GM12878 (cell line): ENCODE results near the gene CTNNA1.

ENCODE experiments used
- ELK1 ChIP-seq: IDR thresholded peaks from 2 replicates; pipeline ENCODE4 v1.6.1; 2012; ENCODE audit warnings: low read depth, low read length, improper control_type of control experiment
- ESRRA ChIP-seq: IDR thresholded peaks from 2 replicates; pipeline ENCODE4 v1.6.1; 2012; ENCODE audit warnings: mild to moderate bottlenecking, low read length, improper control_type of control experiment

GRCh38 chr5:138979684-138980280 lies 226.6 kb downstream of the CTNNA1 start:
- TF ChIP-seq ESRRA (no peak), ELK1 (no peak)
